SK-N-SH (cell line): ENCODE results near the gene CCDC13. TPM values are rescaled to one million over a fixed set of nuclear protein-coding genes. Genes with fewer than 3 reads are reported as not detected.

ENCODE experiments used
- CTCF ChIA-PET: fragments of 300-600, 350-600 bp; formaldehyde crosslinking; extraction: SDS; loops from one replicate; lab custom pipeline; 2021; lab: Yijun Ruan, JAX
- POLR2A ChIA-PET: fragments of 350-600 bp; sonication (Branson Sonifier 250); formaldehyde crosslinking; extraction: SDS; loops from one replicate; lab custom pipeline; 2020; ENCODE audit warnings: antibody characterized with exemption, inconsistent platforms; lab: Yijun Ruan, JAX
- DNase-seq: peaks from one replicate; pipeline ENCODE4 v3.0.0; 2012
- H2AFZ ChIP-seq: fragments of 200-600 bp; sonication (generic); 2 replicates; pipeline ENCODE4 v1.8.1; 2016; ENCODE audit warnings: antibody characterized with exemption, mild to moderate bottlenecking, low read depth
- H3F3A ChIP-seq: fragments of 200-600 bp; sonication (generic); replicated peaks from 2 replicates; pipeline ENCODE3; 2016; ENCODE audit warnings: antibody characterized with exemption, mild to moderate bottlenecking; ENCODE audit not compliant: insufficient read depth
- H3K27ac ChIP-seq, 2 experiments: fragments of 200-500 bp in 1 of 2; fragments of 200-600 bp in 1 of 2; sonication (Bioruptor generic) in 1 of 2; sonication (generic), shearing (Covaris generic) in 1 of 2; 2 replicates each; pipeline versions ENCODE4 v1.5.1 to v1.6.1; 2014 to 2016; ENCODE audit warnings: low read depth in 2 of 2, inconsistent platforms in 1 of 2, low read length in 1 of 2, mild to moderate bottlenecking in 1 of 2, mixed read lengths in 1 of 2
- H3K27me3 ChIP-seq: fragments of 200-600 bp; sonication (generic), shearing (Covaris generic); 2 replicates; pipeline ENCODE4 v1.6.1; 2016; ENCODE audit warnings: mixed run types; ENCODE audit not compliant: insufficient read depth
- H3K36me3 ChIP-seq, 2 experiments: fragments of 200-500 bp in 1 of 2; fragments of 200-600 bp in 1 of 2; sonication (Bioruptor generic) in 1 of 2; sonication (generic) in 1 of 2; replicated peaks in 1 of 2; 2 replicates each; pipeline versions ENCODE3 to v1.5.1; 2014 to 2016; ENCODE audit warnings: low read length in 1 of 2, mild to moderate bottlenecking in 1 of 2; ENCODE audit not compliant: insufficient read depth in 2 of 2, control insufficient read depth in 1 of 2
- H3K4me1 ChIP-seq, 2 experiments: fragments of 200-500 bp in 1 of 2; fragments of 200-600 bp in 1 of 2; sonication (Bioruptor generic) in 1 of 2; sonication (generic), shearing (Covaris generic) in 1 of 2; 2 replicates each; pipeline versions ENCODE4 v1.5.1 to v1.6.1; 2014 to 2016; ENCODE audit warnings: low read depth in 1 of 2, low read length in 1 of 2, mixed run types in 1 of 2; ENCODE audit not compliant: insufficient read depth in 2 of 2, control insufficient read depth in 1 of 2
- H3K4me2 ChIP-seq: fragments of 200-600 bp; sonication (generic), shearing (Covaris generic); 2 replicates; pipeline ENCODE4 v1.6.1; 2017; ENCODE audit warnings: mixed run types
- H3K4me3 ChIP-seq, 2 experiments: fragments of 200-500 bp in 1 of 2; fragments of 200-600 bp in 1 of 2; sonication (Bioruptor generic) in 1 of 2; sonication (generic), shearing (Covaris generic) in 1 of 2; 2 replicates each; pipeline versions ENCODE4 v1.5.1 to v1.8.1; 2014 to 2016; ENCODE audit warnings: low read depth in 2 of 2, inconsistent platforms in 1 of 2, low read length in 1 of 2, mild to moderate bottlenecking in 1 of 2, mixed read lengths in 1 of 2, moderate library complexity in 1 of 2
- H3K79me2 ChIP-seq: fragments of 200-600 bp; sonication (generic); 2 replicates; pipeline ENCODE4 v1.8.1; 2017; ENCODE audit warnings: mild to moderate bottlenecking; ENCODE audit not compliant: insufficient read depth
- H3K9ac ChIP-seq: fragments of 200-600 bp; sonication (generic); 2 replicates; pipeline ENCODE4 v1.6.1; 2017; ENCODE audit warnings: mixed run types
- H3K9me2 ChIP-seq: fragments of 200-600 bp; sonication (generic); 2 replicates; pipeline ENCODE4 v1.6.1; 2017; ENCODE audit warnings: mixed run types
- H3K9me3 ChIP-seq: fragments of 200-600 bp; sonication (generic); 2 replicates; pipeline ENCODE4 v1.6.1; 2017; ENCODE audit warnings: mixed run types, mild to moderate bottlenecking, moderate library complexity
- H4K20me1 ChIP-seq: fragments of 200-600 bp; sonication (generic); 2 replicates; pipeline ENCODE4 v1.6.1; 2017; ENCODE audit warnings: mild to moderate bottlenecking, mixed run types; ENCODE audit not compliant: insufficient read depth
- CTCF ChIP-seq: fragments of 200-600 bp; sonication (generic); IDR thresholded peaks from 2 replicates; pipeline ENCODE4 v1.6.1; 2017; ENCODE audit warnings: antibody characterized with exemption, mild to moderate bottlenecking, moderate library complexity
- ELF1 ChIP-seq: IDR thresholded peaks from 2 replicates; pipeline ENCODE4 v1.4.0; 2012
- EP300 ChIP-seq, 2 experiments: IDR thresholded peaks; 2 replicates each; pipeline versions ENCODE4 v1.4.0 to v1.6.1; 2012; ENCODE audit warnings: borderline replicate concordance in 1 of 2, low read depth in 1 of 2, low read length in 1 of 2
- FOSL2 ChIP-seq: IDR thresholded peaks from 2 replicates; pipeline ENCODE4 v1.4.0; 2012; ENCODE audit warnings: low read depth, mild to moderate bottlenecking, moderate library complexity, borderline replicate concordance
- FOXJ3 ChIP-seq: sonication (generic); formaldehyde crosslinking; IDR thresholded peaks from 2 replicates; pipeline ENCODE4 v1.5.1; 2020; ENCODE audit warnings: mild to moderate bottlenecking, missing genetic modification reagents
- GABPA ChIP-seq: IDR thresholded peaks from 2 replicates; pipeline ENCODE4 v1.4.0; 2012; ENCODE audit warnings: low read depth, mild to moderate bottlenecking
- MAX ChIP-seq: IDR thresholded peaks from 2 replicates; pipeline ENCODE4 v1.4.0; 2012; ENCODE audit warnings: low read depth
- RAD21 ChIP-seq: IDR thresholded peaks from 2 replicates; pipeline ENCODE4 v1.6.1; 2012; ENCODE audit warnings: mild to moderate bottlenecking, low read length
- RXRA ChIP-seq: IDR thresholded peaks from 2 replicates; pipeline ENCODE4 v1.4.0; 2012; ENCODE audit warnings: low read depth, mild to moderate bottlenecking, borderline replicate concordance
- SMC3 ChIP-seq: IDR thresholded peaks from 2 replicates; pipeline ENCODE4 v1.6.1; 2012; ENCODE audit warnings: low read depth, low read length, improper control_type of control experiment
- TCF12 ChIP-seq: IDR thresholded peaks from 2 replicates; pipeline ENCODE4 v1.4.0; 2012
- USF1 ChIP-seq: IDR thresholded peaks from 2 replicates; pipeline ENCODE4 v1.4.0; 2012; ENCODE audit warnings: low read depth, borderline replicate concordance
- USF2 ChIP-seq: fragments of 150-350 bp; IDR thresholded peaks from 2 replicates; pipeline ENCODE4 v1.6.1; 2017; ENCODE audit warnings: antibody characterized with exemption, low read length, low read depth, borderline replicate concordance
- WGBS: methylation state at CpG from one replicate; pipeline ENCODE4 v1.1.6; 2017; ENCODE audit warnings: low lambda C conversion rate; 5-methylcytosine and 5-hydroxymethylcytosine counted together
- polyA plus RNA-seq, 3 experiments: library from polyadenylated mRNA; depleted of rRNA; stranded (reverse); fragments of >200 nt; gene quantifications; 2 replicates each; pipeline ENCODE4 v1.2.3, GENCODE V29; 2012

Gene CCDC13
- polyA plus RNA-seq, 1 of the 3 experiments (the other 2 are of a cell fraction), result 0.66 TPM

- Histone ChIP-seq H2AFZ (no peak overlapping the region), H3K4me1 (peaks cover 0 to 12% of the 10 kb centered on the region in 2 experiments; a peak in 1 of 4 replicates), H3K36me3 (no peaks in the 10 kb centered on the region), H3K4me3 (no peak overlapping the region), H3K9me2 (no peaks in the 10 kb centered on the region), H3K9ac (no peak overlapping the region), H3K4me2 (no peak overlapping the region), H3F3A (no peaks in the 10 kb centered on the region), H3K27me3 (no peaks in the 10 kb centered on the region; the same call in 1 of the 2 replicates), H3K79me2 (no peaks in the 10 kb centered on the region), H3K9me3 (no peaks in the 10 kb centered on the region), H4K20me1 (no peaks in the 10 kb centered on the region), H3K27ac (peak overlapping the region in 1 of 2 experiments; percentile 40; a peak in 1 of 4 replicates)
- WGBS, result 65% methylated on average over 9 of the region's 11 CpGs
- ChIA-PET POLR2A (no interaction called here), CTCF (no interaction called here)
- TF ChIP-seq USF2 (no peak), ELF1 (no peak), RXRA (no peak), CTCF (no peak), FOXJ3 (CRISPR knock-in tag) (no peak), USF1 (no peak), EP300 (IDR thresholded peaks at IDR 0.05; ENCODE audit: borderline replicate concordance in 1 of 2, low read depth in 1 of 2, low read length in 1 of 2) (no peak), RAD21 (no peak), MAX (no peak), GABPA (no peak), SMC3 (no peak), TCF12 (no peak), FOSL2 (no peak)
- DNase-seq, result no peak
These were observed 42.8 kb downstream of the CCDC13 start for GRCh38 chr3:42730294-42730693.
